Naive thymus-derived CD4-positive, alpha-beta T cell (primary cell): ENCODE data around the gene MBD5. TPM values are rescaled to one million over a fixed set of nuclear protein-coding genes. Genes with fewer than 3 reads are reported as not detected.

Experiments
- ATAC-seq: fragments of 150-1000 bp; cut with Tn5 transposase; 2 replicates; pipeline ENCODE4 v1.10.0; 2021; ENCODE audit warnings: mild to moderate bottlenecking, moderate library complexity
- CTCF ChIA-PET: fragments of 350-600 bp; sonication (Branson Sonifier 250); formaldehyde crosslinking; loops from one replicate; lab custom pipeline; 2021; ENCODE audit warnings: antibody characterized with exemption; lab: Charles Lee
- POLR2A ChIA-PET: fragments of 350-600 bp; sonication (Branson Sonifier 250); formaldehyde crosslinking; loops from one replicate; lab custom pipeline; 2021; ENCODE audit warnings: antibody characterized with exemption, inconsistent platforms; lab: Charles Lee
- DNase-seq, 9 donors: peaks; one replicate each; pipeline versions ENCODE4 v3.0.0 to v3.0.0-alpha.2; 2020 to 2022; ENCODE audit warnings: mixed read lengths in 1 of 9
- H3K27ac ChIP-seq: one replicate; pipeline ENCODE4 v1.7.0; 2013; ENCODE audit warnings: mild to moderate bottlenecking, low read depth, low read length, moderate library complexity
- H3K27me3 ChIP-seq, 2 donors: one replicate each; pipeline ENCODE4 v1.7.0; 2013; ENCODE audit warnings: low read length in 2 of 2, mild to moderate bottlenecking in 2 of 2, moderate library complexity in 2 of 2; ENCODE audit not compliant: control insufficient read depth in 2 of 2, insufficient read depth in 2 of 2
- H3K36me3 ChIP-seq, 3 experiments: 1 replicate in 2 of 3; 2 replicates in 1 of 3; pipeline ENCODE4 v1.7.0; 2013; ENCODE audit warnings: low read length in 3 of 3, mild to moderate bottlenecking in 3 of 3, moderate library complexity in 1 of 3; ENCODE audit not compliant: insufficient read depth in 3 of 3, control insufficient read depth in 2 of 3
- H3K4me1 ChIP-seq, 2 donors: one replicate each; pipeline ENCODE4 v1.7.0; 2013; ENCODE audit warnings: low read length in 2 of 2, mild to moderate bottlenecking in 2 of 2, moderate library complexity in 1 of 2; ENCODE audit not compliant: control insufficient read depth in 2 of 2, insufficient read depth in 2 of 2
- H3K4me3 ChIP-seq: 2 replicates; pipeline ENCODE4 v1.7.0; 2013; ENCODE audit warnings: mild to moderate bottlenecking, low read length
- H3K9me3 ChIP-seq, 3 experiments: 1 replicate in 2 of 3; 2 replicates in 1 of 3; pipeline ENCODE4 v1.7.0; 2013; ENCODE audit warnings: low read length in 3 of 3; ENCODE audit not compliant: control insufficient read depth in 2 of 3
- H3K27ac Mint-ChIP-seq, 9 donors: one replicate each; pipeline ENCODE4 v1.8.0; 2020 to 2022; ENCODE audit warnings: mixed read lengths in 9 of 9, mild to moderate bottlenecking in 8 of 9, moderate library complexity in 5 of 9, inconsistent platforms in 2 of 9
- H3K27me3 Mint-ChIP-seq, 5 donors: one replicate each; pipeline ENCODE4 v1.8.0; 2021 to 2022; ENCODE audit warnings: mixed read lengths in 5 of 5, mild to moderate bottlenecking in 1 of 5
- H3K36me3 Mint-ChIP-seq, 5 donors: one replicate each; pipeline ENCODE4 v1.8.0; 2020 to 2022; ENCODE audit warnings: mixed read lengths in 5 of 5, mild to moderate bottlenecking in 3 of 5, inconsistent platforms in 1 of 5
- H3K4me1 Mint-ChIP-seq, 7 donors: one replicate each; pipeline ENCODE4 v1.8.0; 2020 to 2022; ENCODE audit warnings: mixed read lengths in 7 of 7, mild to moderate bottlenecking in 3 of 7, inconsistent platforms in 1 of 7
- H3K4me3 Mint-ChIP-seq, 10 donors: one replicate each; pipeline ENCODE4 v1.8.0; 2020 to 2022; ENCODE audit warnings: mild to moderate bottlenecking in 10 of 10, mixed read lengths in 10 of 10, moderate library complexity in 6 of 10, inconsistent platforms in 2 of 10
- H3K9me3 Mint-ChIP-seq, 11 donors: one replicate each; pipeline ENCODE4 v1.8.0; 2020 to 2022; ENCODE audit warnings: mixed read lengths in 11 of 11, mild to moderate bottlenecking in 4 of 11, inconsistent platforms in 1 of 11, moderate library complexity in 1 of 11
- intact Hi-C, 2 donors: fragments of 100-400 bp; cut with micrococcal nuclease; formaldehyde crosslinking; loops; one replicate each; pipeline ENCODE4 v1.15.1; 2023
- polyA plus RNA-seq, 2 donors: library from polyadenylated mRNA; unstranded; fragments of 300-500 nt; fragmentation: Illumina TruSeq; gene quantifications; one replicate each; pipeline ENCODE4 v1.2.3, GENCODE V29; 2021
- total RNA-seq, 6 experiments: library from RNA in 5 of 6; stranded (reverse) in 5 of 6; gene quantifications; 1 replicate in 5 of 6; 2 replicates in 1 of 6; pipeline ENCODE4 v1.2.3 and lab custom pipeline; 2021 to 2026

The MBD5 gene
- total and polyA plus RNA-seq, 7 experiments from 2014 or later, result 14.6 to 76.8 (median 58.6) TPM

GRCh38 chr2:148531669-148532428 is 511.0 kb downstream of the MBD5 start:
- POLR2A ChIA-PET, result interaction anchor here (1.0 to 2.5 kb wide), 3 partner anchors 7 to 14 kb away, joined by 3 to 9 read pairs (median 5); no protein-coding TSS in a partner anchor
- intact Hi-C loops, result no loop called here

GRCh38 chr2:148533004-148533403 is 512.1 kb downstream of the MBD5 start:
- POLR2A ChIA-PET, result interaction anchor here (0.6 to 2.5 kb wide), 2 partner anchors 9 to 112 kb away, joined by 3 to 9 read pairs; no protein-coding TSS in a partner anchor
- Histone ChIP-seq H3K27me3 (no peaks in the 10 kb centered on the region), H3K9me3 (no peaks in the 10 kb centered on the region), H3K27ac (no peak overlapping the region), H3K4me3 (no peak overlapping the region), H3K4me1 (peaks cover 0 to 46% of the 10 kb centered on the region in 2 donors), H3K36me3 (no peaks in the 10 kb centered on the region)
- H3K27me3 Mint-ChIP-seq, result no peaks in the 10 kb centered on the region
- no peak for ATAC-seq
- intact Hi-C loops, result no loop called here
- H3K9me3 Mint-ChIP-seq, result peaks cover 0 to 2% (median 0%) of the 10 kb centered on the region in 11 donors
- peaks cover 26 to 91% (median 76%) of the 10 kb centered on the region in 7 donors for H3K4me1 Mint-ChIP-seq
- H3K27ac Mint-ChIP-seq, result peak overlapping the region in 4 of 9 donors; percentile 5 to 94 (median 37)
- no peak for DNase-seq
- no peaks in the 10 kb centered on the region for H3K36me3 Mint-ChIP-seq
- no peak overlapping the region for H3K4me3 Mint-ChIP-seq
- CTCF ChIA-PET, result interaction anchor here (0.7 to 1.0 kb wide), 3 partner anchors 15 to 947 kb away, joined by 3 to 4 read pairs (median 3); no protein-coding TSS in a partner anchor

More at GRCh38 chr2:148531669-148532428, 511.0 kb downstream of the MBD5 start:
- CTCF ChIA-PET, result interaction anchor here (0.7 to 1.3 kb wide), 2 partner anchors 19 to 945 kb away, joined by 3 read pairs; no protein-coding TSS in a partner anchor
- H3K27me3 ChIP-seq, result no peaks in the 10 kb centered on the region
- no peak overlapping the region for H3K4me3 ChIP-seq
- no peak overlapping the region for H3K27ac ChIP-seq
- no peak overlapping the region for H3K4me3 Mint-ChIP-seq
- no peaks in the 10 kb centered on the region for H3K9me3 ChIP-seq
- no peaks in the 10 kb centered on the region for H3K36me3 ChIP-seq
- no peak for DNase-seq
- H3K36me3 Mint-ChIP-seq, result no peaks in the 10 kb centered on the region
- H3K9me3 Mint-ChIP-seq, result peaks cover 0 to 2% (median 0%) of the 10 kb centered on the region in 11 donors
- no peaks in the 10 kb centered on the region for H3K27me3 Mint-ChIP-seq
- peaks cover 11 to 55% of the 10 kb centered on the region in 2 donors for H3K4me1 ChIP-seq
- peaks cover 31 to 92% (median 80%) of the 10 kb centered on the region in 7 donors for H3K4me1 Mint-ChIP-seq
- H3K27ac Mint-ChIP-seq, result peak overlapping the region in 4 of 9 donors; percentile 1 to 98 (median 75)
- ATAC-seq, result no peak

- no peak for DNase-seq
- Mint-ChIP-seq H3K9me3 (peaks cover 0 to 2% (median 0%) of the 10 kb centered on the region in 11 donors), H3K36me3 (no peaks in the 10 kb centered on the region), H3K4me1 (peaks cover 22 to 91% (median 76%) of the 10 kb centered on the region in 7 donors), H3K27ac (peak overlapping the region in 6 of 9 donors; percentile 6 to 94 (median 48)), H3K27me3 (no peaks in the 10 kb centered on the region), H3K4me3 (no peak overlapping the region)
- Histone ChIP-seq H3K4me1 (peaks cover 0 to 49% of the 10 kb centered on the region in 2 donors), H3K27me3 (no peaks in the 10 kb centered on the region), H3K27ac (no peak overlapping the region), H3K36me3 (no peaks in the 10 kb centered on the region), H3K9me3 (no peaks in the 10 kb centered on the region), H3K4me3 (no peak overlapping the region)
- CTCF ChIA-PET, result interaction anchor here (0.8 to 1.0 kb wide), 2 partner anchors 14 to 334 kb away, joined by 3 to 4 read pairs; no protein-coding TSS in a partner anchor
- intact Hi-C loops, result no loop called here
- no peak for ATAC-seq
- POLR2A ChIA-PET, result interaction anchor here (0.7 to 2.5 kb wide), 2 partner anchors 9 to 209 kb away, joined by 3 to 9 read pairs; no protein-coding TSS in a partner anchor
These were observed 512.8 kb downstream of the MBD5 start for GRCh38 chr2:148533685-148534084.

GRCh38 chr2:148534416-148535204 is 513.7 kb downstream of the MBD5 start:
- no peak for DNase-seq
- Mint-ChIP-seq H3K36me3 (no peaks in the 10 kb centered on the region), H3K27me3 (no peaks in the 10 kb centered on the region), H3K9me3 (peaks cover 0 to 2% (median 0%) of the 10 kb centered on the region in 11 donors), H3K4me3 (no peak overlapping the region), H3K27ac (peak overlapping the region in 5 of 9 donors; percentile 6 to 55 (median 34)), H3K4me1 (peaks cover 19 to 89% (median 74%) of the 10 kb centered on the region in 7 donors)
- ChIA-PET CTCF (no interaction called here), POLR2A (interaction anchor here (0.7 to 2.5 kb wide), 3 partner anchors 10 to 208 kb away, joined by 3 to 9 read pairs (median 3); no protein-coding TSS in a partner anchor)
- intact Hi-C loops, result no loop called here
- peaks cover 0 to 44% of the 10 kb centered on the region in 2 donors for H3K4me1 ChIP-seq
- H3K27ac ChIP-seq, result no peak overlapping the region
- no peaks in the 10 kb centered on the region for H3K36me3 ChIP-seq
- H3K27me3 ChIP-seq, result no peaks in the 10 kb centered on the region
- H3K4me3 ChIP-seq, result no peak overlapping the region
- ATAC-seq, result no peak
- H3K9me3 ChIP-seq, result no peaks in the 10 kb centered on the region

GRCh38 chr2:148538375-148538774 is 517.5 kb downstream of the MBD5 start:
- intact Hi-C loops, result no loop called here
- no peaks in the 10 kb centered on the region for H3K27me3 ChIP-seq
- ChIA-PET POLR2A (interaction anchor here (2.0 to 5.9 kb wide), 3 partner anchors 11 to 107 kb away, joined by 9 to 38 read pairs (median 11); no protein-coding TSS in a partner anchor), CTCF (interaction anchor here (0.6 to 2.2 kb wide), 4 partner anchors 9 to 107 kb away, joined by 3 to 6 read pairs (median 4); no protein-coding TSS in a partner anchor)
- peak overlapping the region; percentile 51 to 90 (median 84) for H3K27ac Mint-ChIP-seq
- DNase-seq (no peak), ATAC-seq (no peak)
- peaks cover 0 to 41% of the 10 kb centered on the region in 2 donors for H3K4me1 ChIP-seq
- no peaks in the 10 kb centered on the region for H3K9me3 ChIP-seq
- H3K36me3 Mint-ChIP-seq, result peaks cover 0 to 10% (median 0%) of the 10 kb centered on the region in 5 donors
- no peaks in the 10 kb centered on the region for H3K36me3 ChIP-seq
- H3K4me3 ChIP-seq, result no peak overlapping the region
- peaks cover 0 to 4% (median 0%) of the 10 kb centered on the region in 5 donors for H3K27me3 Mint-ChIP-seq
- no peak overlapping the region for H3K27ac ChIP-seq
- peaks cover 0 to 5% (median 0%) of the 10 kb centered on the region in 11 donors for H3K9me3 Mint-ChIP-seq
- peaks cover 28 to 83% (median 69%) of the 10 kb centered on the region in 7 donors for H3K4me1 Mint-ChIP-seq
- H3K4me3 Mint-ChIP-seq, result peak overlapping the region in 3 of 10 donors; percentile 21 to 59 (median 54)
